ENCODE results near the gene LRRC8D. TPM values are rescaled to one million over a fixed set of nuclear protein-coding genes. Genes with fewer than 3 reads are reported as not detected.

Gene LRRC8D
- total and polyA plus RNA-seq, 9 of the 15 experiments (the other 6 are each of a cell fraction or from before 2014, with no cell fraction given): 3.4 to 53.9 (median 15.9) TPM

GRCh38 chr1:89911191-89911991 lies 90.6 kb downstream of the LRRC8D start:
- peak overlapping the region; percentile 16; the same call in 1 of the 2 replicates for H3K4me2 ChIP-seq (ENCODE audit: insufficient read depth, low read length)
- in situ Hi-C loops (cut with MboI) (no loop called here), intact Hi-C loops (cut with micrococcal nuclease) (no loop called here)
- no peak overlapping the region for H3K27ac ChIP-seq (ENCODE audit: extremely low read depth, low read depth, low read length)
- peaks cover 81% of the 10 kb centered on the region for H3K79me2 ChIP-seq (ENCODE audit: control insufficient read depth, insufficient read depth, low read length)
- H3K36me3 ChIP-seq (ENCODE audit: control insufficient read depth, insufficient read depth, low read length): peaks cover under 1% of the 10 kb centered on the region; the same call in 1 of the 3 replicates
- DNase-seq (ENCODE audit: extremely low read depth in 1 of 4, low spot score in 3 of 4) (no peak), FAIRE-seq (no peak), ATAC-seq (no peak)
- peaks cover 28 to 67% of the 10 kb centered on the region in 2 experiments for H3K4me1 ChIP-seq (replicated peaks in 1 of 2; ENCODE audit: control insufficient read depth in 2 of 2, insufficient read depth in 2 of 2, low read length in 2 of 2)
- peak overlapping the region in 1 of 2 experiments; percentile 23; a peak in 1 of 4 replicates for H3K9ac ChIP-seq (ENCODE audit: insufficient read depth in 1 of 2, low read depth in 2 of 2, low read length in 2 of 2)
- no TSS peak for BruUV-seq (replicated peaks)
- H3K27me3 ChIP-seq (ENCODE audit: control insufficient read depth in 2 of 2, insufficient read depth in 2 of 2, low read length in 2 of 2): no peaks in the 10 kb centered on the region
- ChIA-PET POLR2A (interaction anchor here (1.4 kb wide), 1 partner anchor 9 kb away, joined by 4 read pairs; no protein-coding TSS in a partner anchor), CTCF (ENCODE audit: low intra/inter-chr PET ratio) (no interaction called here)
- H2AFZ ChIP-seq (ENCODE audit: low read depth, low read length): no peak overlapping the region
- H4K20me1 ChIP-seq (replicated peaks; ENCODE audit: control insufficient read depth, insufficient read depth, low read length): no peaks in the 10 kb centered on the region
- H3K9me1 ChIP-seq (ENCODE audit: control insufficient read depth, insufficient read depth, low read length): no peaks in the 10 kb centered on the region
- H3K4me3 ChIP-seq: no peak overlapping the region
- no peaks in the 10 kb centered on the region for H3K9me3 ChIP-seq (replicated peaks; ENCODE audit: control insufficient read depth, insufficient read depth, low read depth, low read length)
- 68% methylated on average over 10 of the region's 10 CpGs for WGBS (ENCODE audit: insufficient coverage, low coverage, missing lambda C conversion rate)
- TF ChIP-seq ZNF274 (IDR thresholded peaks at IDR 0.05; ENCODE audit: borderline replicate concordance, low read depth, low read length) (no peak), RAD51 (IDR thresholded peaks at IDR 0.05; ENCODE audit: borderline replicate concordance, low read depth) (0 out of 2 replicates have a peak, but pooled peaks have one; percentile 22), NR3C1 (CRISPR knock-in tag; IDR thresholded peaks at IDR 0.05) (no peak), CUX1 (CRISPR knock-in tag; IDR thresholded peaks at IDR 0.05) (no peak), BHLHE40 (IDR thresholded peaks at IDR 0.05; ENCODE audit: low read length) (0 out of 2 replicates have a peak, but pooled peaks have one; percentile 21), NONO (IDR thresholded peaks at IDR 0.05; ENCODE audit: low read depth in 2 of 2, low read length in 1 of 2) (no peak)
